K562 (cell line): ENCODE data around the gene MARCHF11. TPM values are rescaled to one million over a fixed set of nuclear protein-coding genes. Genes with fewer than 3 reads are reported as not detected.

ENCODE experiments used
- ATAC-seq: fragments of 200-7000 bp; cut with Tn5 transposase; 3 replicates; pipeline ENCODE4 v1.9.1; 2020; ENCODE audit warnings: moderate library complexity
- BruUV-seq: library from RNA; stranded (reverse); fragments of 400-500 nt; replicated peaks from 2 replicates; lab custom pipeline; 2021; lab: Mats Ljungman, UMichigan
- CTCF ChIA-PET: fragments of 300-600 bp; formaldehyde crosslinking; extraction: SDS; loops from one replicate; lab custom pipeline; 2021; ENCODE audit warnings: low intra/inter-chr PET ratio; lab: Yijun Ruan, JAX
- POLR2A ChIA-PET: fragments of 300-600, 350-650 bp; sonication (Branson Sonifier 250); formaldehyde crosslinking; extraction: SDS; loops from one replicate; lab custom pipeline; 2021; ENCODE audit warnings: antibody characterized with exemption, inconsistent platforms; lab: Yijun Ruan, JAX
- DNase-seq, 4 experiments: peaks; one replicate each; pipeline versions ENCODE4 v3.0.0 to v3.0.0-alpha.2; 2011 to 2018; ENCODE audit warnings: low spot score in 3 of 4, mixed read lengths in 3 of 4; ENCODE audit errors: extremely low read depth in 1 of 4
- FAIRE-seq: peaks from 2 replicates; lab custom pipeline; 2011; peaks lifted over from hg19 to GRCh38; lab: Jason Lieb, UNC
- H2AFZ ChIP-seq: 2 replicates; pipeline ENCODE4 v1.6.0; 2011; ENCODE audit warnings: low read depth, low read length, control low read depth, inconsistent platforms
- H3K27ac ChIP-seq: fragments of 200-600 bp; 3 replicates; pipeline ENCODE4 v1.8.0; 2011; ENCODE audit warnings: low read depth, mild to moderate bottlenecking, control low read depth, inconsistent platforms, low read length, moderate library complexity, mixed read lengths; ENCODE audit errors: extremely low read depth
- H3K27me3 ChIP-seq, 2 experiments: fragments of 300-600 bp in 1 of 2; 2 replicates in 1 of 2; 3 replicates in 1 of 2; pipeline versions ENCODE4 v1.6.0 to v1.8.0; 2011; ENCODE audit warnings: inconsistent platforms in 2 of 2, low read length in 2 of 2, mild to moderate bottlenecking in 1 of 2, mixed read lengths in 1 of 2, moderate library complexity in 1 of 2; ENCODE audit not compliant: control insufficient read depth in 2 of 2, insufficient read depth in 2 of 2
- H3K36me3 ChIP-seq: fragments of 300-600 bp; 3 replicates; pipeline ENCODE4 v1.8.0; 2011; ENCODE audit warnings: mild to moderate bottlenecking, low read length, inconsistent platforms; ENCODE audit not compliant: control insufficient read depth, insufficient read depth
- H3K4me1 ChIP-seq, 2 experiments: fragments of 200-600 bp in 1 of 2; replicated peaks in 1 of 2; 2 replicates in 1 of 2; 3 replicates in 1 of 2; pipeline versions ENCODE4 v1.5.1 to v1.8.0; 2011; ENCODE audit warnings: inconsistent platforms in 2 of 2, low read length in 2 of 2, mild to moderate bottlenecking in 1 of 2, mixed read lengths in 1 of 2, moderate library complexity in 1 of 2; ENCODE audit not compliant: control insufficient read depth in 2 of 2, insufficient read depth in 2 of 2
- H3K4me2 ChIP-seq: 2 replicates; pipeline ENCODE4 v1.6.1; 2011; ENCODE audit warnings: low read length, control low read depth, inconsistent platforms, mixed read lengths; ENCODE audit not compliant: insufficient read depth
- H3K4me3 ChIP-seq: fragments of 200-600 bp; sonication (generic), shearing (Covaris generic); 2 replicates; pipeline ENCODE4 v1.5.1; 2016; ENCODE audit warnings: control low read depth, inconsistent platforms
- H3K79me2 ChIP-seq: fragments of 200-600 bp; 3 replicates; pipeline ENCODE4 v1.8.0; 2011; ENCODE audit warnings: low read length, inconsistent platforms; ENCODE audit not compliant: control insufficient read depth, insufficient read depth
- H3K9ac ChIP-seq, 2 experiments: 2 replicates each; pipeline versions ENCODE4 v1.6.0 to v1.6.1; 2011; ENCODE audit warnings: low read depth in 2 of 2, low read length in 2 of 2, control low read depth in 1 of 2, inconsistent platforms in 1 of 2, mild to moderate bottlenecking in 1 of 2, mixed read lengths in 1 of 2; ENCODE audit not compliant: insufficient read depth in 1 of 2
- H3K9me1 ChIP-seq: one replicate; pipeline ENCODE4 v1.6.0; 2011; ENCODE audit warnings: inconsistent platforms, mild to moderate bottlenecking, low read length, moderate library complexity; ENCODE audit not compliant: control insufficient read depth, insufficient read depth
- H3K9me3 ChIP-seq: replicated peaks from 2 replicates; pipeline ENCODE4 v1.5.1; 2011; ENCODE audit warnings: low read depth, low read length, inconsistent platforms; ENCODE audit not compliant: control insufficient read depth, insufficient read depth
- H4K20me1 ChIP-seq: replicated peaks from 2 replicates; pipeline ENCODE4 v1.6.1; 2011; ENCODE audit warnings: low read length, inconsistent platforms, mixed read lengths; ENCODE audit not compliant: control insufficient read depth, insufficient read depth
- BRD4 ChIP-seq: fragments of 200-600 bp; sonication (generic); IDR thresholded peaks from 2 replicates; pipeline ENCODE4 v1.6.1; 2017; ENCODE audit warnings: inconsistent platforms
- CBX8 ChIP-seq: fragments of 200-600 bp; sonication (generic); IDR thresholded peaks from 2 replicates; pipeline ENCODE4 v1.6.1; 2012; ENCODE audit warnings: borderline replicate concordance, mixed run types, low read depth, mild to moderate bottlenecking, moderate library complexity, mixed read lengths, low read length, control low read depth, inconsistent platforms; ENCODE audit not compliant: poor library complexity, severe bottlenecking; ENCODE audit errors: extremely low read depth
- CREB3L1 ChIP-seq: fragments of 450-650 bp; IDR thresholded peaks from 2 replicates; pipeline ENCODE4 v1.6.1; 2014; ENCODE audit warnings: low read depth, mild to moderate bottlenecking, moderate library complexity, borderline replicate concordance
- HNRNPUL1 ChIP-seq: fragments of 200-400 bp; formaldehyde crosslinking; IDR thresholded peaks from 2 replicates; pipeline ENCODE4 v1.6.1; 2017; ENCODE audit warnings: low read length
- MCM7 ChIP-seq, 2 experiments: fragments of 450-650 bp; IDR thresholded peaks; 2 replicates each; pipeline ENCODE4 v1.6.1; 2016 to 2018
- NFXL1 ChIP-seq: fragments of 450-650 bp; formaldehyde crosslinking; IDR thresholded peaks from 2 replicates; pipeline ENCODE4 v1.4.0; 2021; ENCODE audit warnings: mild to moderate bottlenecking
- POLR2B ChIP-seq: fragments of 450-650 bp; IDR thresholded peaks from 2 replicates; pipeline ENCODE4 v1.6.1; 2018; ENCODE audit warnings: low read depth; ENCODE audit not compliant: partially characterized antibody
- RB1 ChIP-seq: fragments of 450-650 bp; IDR thresholded peaks from 2 replicates; pipeline ENCODE4 v1.6.1; 2017; ENCODE audit warnings: low read depth, mild to moderate bottlenecking
- RBM39 ChIP-seq: fragments of 200-400 bp; formaldehyde crosslinking; optimal IDR thresholded peaks from 2 replicates; pipeline ENCODE3; 2018; ENCODE audit warnings: low read depth, low read length
- SUPT5H ChIP-seq: fragments of 450-650 bp; IDR thresholded peaks from 2 replicates; pipeline ENCODE4 v1.6.1; 2016
- ZC3H11A ChIP-seq: IDR thresholded peaks from 2 replicates; pipeline ENCODE4 v1.6.1; 2012; ENCODE audit warnings: low read depth, low read length, improper control_type of control experiment
- ZNF583 ChIP-seq: fragments of 250-450 bp; sonication (Bioruptor Pico); IDR thresholded peaks from 2 replicates; pipeline ENCODE4 v1.4.0; 2020
- ZNF77 ChIP-seq: fragments of 250-450 bp; sonication (Bioruptor Pico); IDR thresholded peaks from 2 replicates; pipeline ENCODE4 v1.5.0; 2020
- WGBS: fragments of 100-300 bp; shearing (Covaris generic); methylation state at CpG from one replicate; pipeline ENCODE4 v1.1.6; 2016; ENCODE audit warnings: low coverage, mixed read lengths; ENCODE audit not compliant: insufficient coverage; ENCODE audit errors: missing lambda C conversion rate; 5-methylcytosine and 5-hydroxymethylcytosine counted together
- in situ Hi-C: fragments of 300-500 bp; cut with MboI; formaldehyde crosslinking; loops from 4 replicates; pipeline ENCODE4 v1.15.0; 2018; ENCODE audit warnings: inconsistent platforms, mixed read lengths
- intact Hi-C: fragments of 100-400 bp; cut with micrococcal nuclease; formaldehyde crosslinking; loops from 2 replicates; pipeline ENCODE4 v1.14.2; 2022
- polyA plus RNA-seq, 8 experiments: library from polyadenylated mRNA; depleted of rRNA in 4 of 8; stranded (reverse) in 5 of 8; unstranded in 3 of 8; fragments of >200 nt; fragmentation: Nextera tagmentation in 2 of 8; fragmentation: Illumina TruSeq in 1 of 8; extraction: Ambion mirVana in 2 of 8; extraction: Trizol in 1 of 8; gene quantifications; 2 replicates each; pipeline versions ENCODE4 v1.2.1 to v1.2.3, GENCODE V29; 2011 to 2014; ENCODE audit warnings: inconsistent platforms in 1 of 8, missing spikeins in 1 of 8
- total RNA-seq, 7 experiments: library from RNA; depleted of rRNA in 6 of 7; stranded (reverse); fragments of >200 nt in 6 of 7; fragmentation: Illumina TruSeq in 2 of 7; extraction: Trizol in 2 of 7; gene quantifications; 2 replicates each; pipeline versions ENCODE4 v1.2.1 to v1.2.3, GENCODE V29; 2011 to 2021; ENCODE audit warnings: low replicate concordance in 1 of 7

Gene MARCHF11
- total and polyA plus RNA-seq, 9 of the 15 experiments (the other 6 are each of a cell fraction or from before 2014, with no cell fraction given) = not detected

- Histone ChIP-seq H4K20me1 (no peaks in the 10 kb centered on the region), H3K9me3 (no peaks in the 10 kb centered on the region; the same call in 1 of the 2 replicates), H3K79me2 (no peaks in the 10 kb centered on the region), H3K4me2 (no peak overlapping the region), H3K4me1 (no peaks in the 10 kb centered on the region)
- intact Hi-C loops = no loop called here
- in situ Hi-C loops = no loop called here
- TF ChIP-seq RBM39 (no peak), HNRNPUL1 (no peak), BRD4 (no peak)
- TF ChIP-seq, all 486 proteins: peak for 0
- H3K36me3 ChIP-seq = no peaks in the 10 kb centered on the region
- no peak overlapping the region for H3K9ac ChIP-seq
- CTCF ChIA-PET = no interaction called here
- 0% methylated on average over 1 of the region's 1 CpG for WGBS
- H2AFZ ChIP-seq = no peak overlapping the region
- no TSS peak for BruUV-seq
- H3K27ac ChIP-seq = no peak overlapping the region
- POLR2A ChIA-PET = no interaction called here
- no peak overlapping the region for H3K4me3 ChIP-seq
- H3K27me3 ChIP-seq = no peaks in the 10 kb centered on the region
- H3K9me1 ChIP-seq = no peaks in the 10 kb centered on the region
- no peak for DNase-seq
- no peak for ATAC-seq
- FAIRE-seq = no peak
Observed at GRCh38 chr5:16049761-16050160, 129.8 kb downstream of the MARCHF11 start.

GRCh38 chr5:16048132-16048531 is 131.5 kb downstream of the MARCHF11 start:
- no peak overlapping the region for H3K4me3 ChIP-seq
- no peak overlapping the region for H3K27ac ChIP-seq
- no peaks in the 10 kb centered on the region for H4K20me1 ChIP-seq
- TF ChIP-seq ZC3H11A (no peak), POLR2B (no peak), ZNF77 (CRISPR knock-in tag) (no peak), RB1 (no peak), MCM7 (IDR thresholded peaks at IDR 0.05) (no peak), ZNF583 (CRISPR knock-in tag) (no peak), SUPT5H (no peak), CBX8 (no peak), CREB3L1 (no peak), NFXL1 (no peak)
- TF ChIP-seq, all 486 proteins: peak for 0
- intact Hi-C loops = no loop called here
- in situ Hi-C loops = no loop called here
- ATAC-seq (no peak), DNase-seq (no peak), FAIRE-seq (no peak)
- Histone ChIP-seq H3K27me3 (no peaks in the 10 kb centered on the region), H3K9me1 (no peaks in the 10 kb centered on the region), H2AFZ (no peak overlapping the region), H3K4me1 (no peaks in the 10 kb centered on the region), H3K36me3 (no peaks in the 10 kb centered on the region), H3K79me2 (no peaks in the 10 kb centered on the region), H3K9me3 (no peaks in the 10 kb centered on the region; the same call in 1 of the 2 replicates), H3K9ac (no peak overlapping the region), H3K4me2 (no peak overlapping the region)
- no TSS peak for BruUV-seq
- ChIA-PET POLR2A (no interaction called here), CTCF (no interaction called here)
